K562 (cell line): ENCODE measurements around the gene MKNK2. TPM values are rescaled to one million over a fixed set of nuclear protein-coding genes. Genes with fewer than 3 reads are reported as not detected.

Experiments
- ATF1 ChIP-seq, 2 experiments: fragments of 450-650 bp in 1 of 2; IDR thresholded peaks; 2 replicates each; pipeline ENCODE4 v1.6.1; 2016; ENCODE audit warnings: missing compliant biosample characterization in 1 of 2, missing genetic modification characterization in 1 of 2
- CHD7 ChIP-seq: fragments of 200-600 bp; sonication (generic); IDR thresholded peaks from one replicate; pipeline ENCODE4 v1.6.1; 2012; ENCODE audit warnings: mild to moderate bottlenecking, low read depth, low read length, inconsistent platforms
- KHSRP ChIP-seq: fragments of 450-650 bp; IDR thresholded peaks from 2 replicates; pipeline ENCODE4 v1.6.1; 2017
- MAX ChIP-seq: sonication (generic); formaldehyde crosslinking; IDR thresholded peaks from 2 replicates; pipeline ENCODE4 v1.9.0; 2022; ENCODE audit warnings: mild to moderate bottlenecking, missing genetic modification reagents
- NR2C1 ChIP-seq, 2 experiments: fragments of 450-650 bp; IDR thresholded peaks; 2 replicates each; pipeline ENCODE4 v1.6.1; 2017; ENCODE audit warnings: mild to moderate bottlenecking in 2 of 2, antibody characterized with exemption in 1 of 2, inconsistent platforms in 1 of 2, missing compliant biosample characterization in 1 of 2, missing genetic modification characterization in 1 of 2
- NRF1 ChIP-seq, 2 experiments: fragments of 450-650 bp; IDR thresholded peaks in 1 of 2; conservative IDR thresholded peaks in 1 of 2; 2 replicates each; pipeline ENCODE4 v1.6.1; 2014; ENCODE audit warnings: mild to moderate bottlenecking in 2 of 2
- TAF9B ChIP-seq: fragments of 450-650 bp; IDR thresholded peaks from 2 replicates; pipeline ENCODE4 v1.6.1; 2018; ENCODE audit warnings: mild to moderate bottlenecking; ENCODE audit not compliant: partially characterized antibody
- ZFP1 ChIP-seq: fragments of 450-650 bp; formaldehyde crosslinking; IDR thresholded peaks from 2 replicates; pipeline ENCODE4 v1.4.0; 2020; ENCODE audit warnings: mild to moderate bottlenecking, mixed read lengths
- ZFX ChIP-seq: sonication (generic); formaldehyde crosslinking; IDR thresholded peaks from 2 replicates; pipeline ENCODE4 v1.8.0; 2022; ENCODE audit warnings: mild to moderate bottlenecking, missing genetic modification reagents, moderate library complexity
- ZNF280B ChIP-seq: fragments of 250-450 bp; sonication (Bioruptor Pico); IDR thresholded peaks from 2 replicates; pipeline ENCODE4 v1.5.1; 2021; ENCODE audit warnings: mild to moderate bottlenecking
- ZNF431 ChIP-seq: sonication (generic); formaldehyde crosslinking; IDR thresholded peaks from 2 replicates; pipeline ENCODE4 v1.8.0; 2022; ENCODE audit warnings: mild to moderate bottlenecking, missing genetic modification reagents
- polyA plus RNA-seq, 8 experiments: library from polyadenylated mRNA; depleted of rRNA in 4 of 8; stranded (reverse) in 5 of 8; unstranded in 3 of 8; fragments of >200 nt; fragmentation: Nextera tagmentation in 2 of 8; fragmentation: Illumina TruSeq in 1 of 8; extraction: Ambion mirVana in 2 of 8; extraction: Trizol in 1 of 8; gene quantifications; 2 replicates each; pipeline versions ENCODE4 v1.2.1 to v1.2.3, GENCODE V29; 2011 to 2014; ENCODE audit warnings: inconsistent platforms in 1 of 8, missing spikeins in 1 of 8
- total RNA-seq, 7 experiments: library from RNA; depleted of rRNA in 6 of 7; stranded (reverse); fragments of >200 nt in 6 of 7; fragmentation: Illumina TruSeq in 2 of 7; extraction: Trizol in 2 of 7; gene quantifications; 2 replicates each; pipeline versions ENCODE4 v1.2.1 to v1.2.3, GENCODE V29; 2011 to 2021; ENCODE audit warnings: low replicate concordance in 1 of 7

MKNK2 gene
- total and polyA plus RNA-seq, 9 of the 15 experiments (the other 6 are each of a cell fraction or from before 2014, with no cell fraction given) = 5.1 to 191 (median 51.9) TPM

- TF ChIP-seq ATF1 (CRISPR knock-in tag; IDR thresholded peaks at IDR 0.05) (no peak; the same call in 1 of the 2 replicates), ATF1 (tag; IDR thresholded peaks at IDR 0.05) (peak; percentile 85), ZNF280B (CRISPR knock-in tag) (no peak), MAX (peak; percentile 53), TAF9B (no peak), CHD7 (no peak), ZNF431 (CRISPR knock-in tag) (no peak), ZFP1 (no peak), NRF1 (conservative IDR thresholded peaks at IDR 0.05 in 1 of 2, IDR thresholded peaks at IDR 0.05 in 1 of 2) (peak in 1 of 2 experiments; percentile 40; a peak in 3 of 4 replicates), NR2C1 (IDR thresholded peaks at IDR 0.05) (no peak), NR2C1 (tag; IDR thresholded peaks at IDR 0.05) (no peak), ZFX (peak; percentile 61), KHSRP (no peak)
Observed at GRCh38 chr19:2034729-2035589, 16.1 kb downstream of the MKNK2 start (continued).
